ENCODE measurements around the gene ABCA3.
A peak's percentile ranks its signal among the peaks of the same experiment; 100 is the strongest.
"Not testable (repeated sequence)": the region's sequence is repeated elsewhere in the genome, so short reads cannot be mapped to it uniquely, and the experiment has no call there.

ABCA3 gene

GRCh38 chr16:2275476-2276367 is 64.8 kb downstream of the ABCA3 start:
- no peak for DNase-seq (ENCODE audit: insufficient read length, low spot score)
- no peak for TF ChIP-seq POLR2A (IDR thresholded peaks at IDR 0.05; ENCODE audit: low read depth, low read length)
- FAIRE-seq: no peak

- TF ChIP-seq POLR2A (IDR thresholded peaks at IDR 0.05; ENCODE audit: low read depth, low read length): no peak
- DNase-seq (ENCODE audit: insufficient read length, low spot score) (no peak), FAIRE-seq (no peak)
Observed at GRCh38 chr16:2273931-2274330, 66.6 kb downstream of the ABCA3 start.

DNA sequence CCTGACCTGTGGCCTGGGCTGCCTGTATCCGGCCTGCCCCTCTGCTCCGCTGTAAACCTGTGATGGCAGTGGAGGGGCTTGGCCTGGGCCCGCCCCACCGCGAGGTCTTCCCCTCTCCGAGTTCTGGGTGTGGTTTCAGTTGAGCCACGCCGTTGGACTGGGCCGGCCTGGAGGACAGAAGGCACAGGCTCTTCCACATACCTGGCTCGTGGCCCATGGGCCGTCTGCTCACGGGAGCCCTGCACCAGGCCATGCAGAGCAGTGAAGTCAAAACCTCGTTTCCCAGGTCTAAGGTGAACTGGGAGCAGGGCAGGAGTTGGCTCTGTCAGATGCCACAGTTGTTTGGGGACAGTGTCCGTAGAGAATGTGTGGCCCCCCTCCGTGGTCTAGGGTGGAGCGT is 67.0 kb downstream of the ABCA3 start:
- no peak for FAIRE-seq
- DNase-seq (ENCODE audit: insufficient read length, low spot score): no peak
- no peak for TF ChIP-seq POLR2A (IDR thresholded peaks at IDR 0.05; ENCODE audit: low read depth, low read length)

DNA sequence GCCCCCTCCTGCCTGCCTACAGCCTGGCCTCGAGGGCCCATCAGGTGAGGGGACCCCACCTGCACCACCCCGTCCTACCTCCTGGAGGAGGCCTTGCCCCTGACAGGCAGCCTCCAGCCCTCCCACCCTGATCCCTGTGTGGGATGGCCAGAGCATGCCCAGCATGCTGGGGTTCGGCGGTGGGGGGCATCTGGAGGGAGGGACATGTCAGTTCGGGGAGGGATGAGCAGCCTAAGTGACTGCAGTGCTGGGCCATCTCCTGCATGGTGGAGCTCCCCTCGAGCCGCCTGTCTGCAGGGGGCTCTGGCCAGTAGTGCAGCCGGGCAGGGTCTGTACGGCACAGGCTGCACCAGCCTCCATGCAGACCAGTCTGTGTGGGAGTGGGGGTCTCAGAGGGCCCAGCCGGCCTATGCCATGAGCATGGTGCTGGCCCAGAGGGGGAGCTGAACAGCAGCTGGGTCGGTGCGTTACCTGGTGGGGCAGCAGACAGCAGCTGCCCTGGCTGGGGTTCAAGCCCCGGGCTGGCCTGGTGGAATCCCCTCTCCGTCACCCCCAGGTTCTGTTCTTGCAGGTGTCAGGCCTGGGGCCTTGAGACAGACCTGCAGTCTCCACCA is 68.6 kb downstream of the ABCA3 start:
- no peak for TF ChIP-seq POLR2A (IDR thresholded peaks at IDR 0.05; ENCODE audit: low read depth, low read length)
- FAIRE-seq (no peak), DNase-seq (ENCODE audit: insufficient read length, low spot score) (no peak)

DNA sequence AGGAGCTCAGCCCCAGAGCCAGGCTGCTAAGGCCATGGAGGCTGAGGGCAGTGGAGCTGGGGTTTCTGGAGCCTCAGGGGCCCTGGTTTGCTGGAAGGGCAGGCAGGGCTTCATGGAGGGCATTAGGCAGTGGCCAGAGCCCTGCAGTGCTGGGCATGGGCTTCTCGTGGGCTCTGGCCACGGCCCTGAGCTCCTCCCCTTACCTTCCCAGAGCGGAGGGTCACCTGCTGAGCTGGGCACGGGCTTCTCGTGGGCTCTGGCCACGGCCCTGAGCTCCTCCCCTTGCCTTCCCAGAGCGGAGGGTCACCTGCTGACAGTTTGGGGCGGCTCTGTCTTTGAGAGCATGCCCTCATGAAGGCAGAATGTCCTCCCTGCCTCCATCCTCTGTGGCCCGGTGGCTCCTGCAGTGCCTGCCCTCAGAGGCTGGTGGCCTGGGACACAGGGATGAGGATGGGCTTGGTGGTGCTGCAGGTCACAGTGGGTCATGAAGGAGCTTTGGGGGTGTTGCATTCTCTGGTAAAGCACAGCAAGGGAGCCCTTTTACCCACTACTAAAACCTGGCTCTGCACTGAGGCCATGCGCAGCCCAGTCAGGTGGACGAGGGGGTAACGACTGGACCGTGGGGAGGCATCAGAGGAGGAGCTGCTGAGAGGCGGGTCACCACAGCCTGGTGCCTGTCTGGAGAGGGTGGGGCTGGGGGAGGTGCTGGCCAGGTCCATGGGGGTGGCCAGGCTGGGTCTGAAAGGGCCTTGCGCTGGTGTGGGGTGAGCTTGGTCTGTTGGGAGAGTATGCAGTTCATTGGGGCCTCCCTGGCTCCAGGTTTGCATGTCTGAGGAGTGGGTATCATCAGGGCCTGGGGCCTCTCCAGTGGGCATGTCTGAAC is 69.7 kb downstream of the ABCA3 start:
- FAIRE-seq: no peak
- DNase-seq (ENCODE audit: insufficient read length, low spot score): no peak
- no peak for TF ChIP-seq POLR2A (IDR thresholded peaks at IDR 0.05; ENCODE audit: low read depth, low read length)

DNA sequence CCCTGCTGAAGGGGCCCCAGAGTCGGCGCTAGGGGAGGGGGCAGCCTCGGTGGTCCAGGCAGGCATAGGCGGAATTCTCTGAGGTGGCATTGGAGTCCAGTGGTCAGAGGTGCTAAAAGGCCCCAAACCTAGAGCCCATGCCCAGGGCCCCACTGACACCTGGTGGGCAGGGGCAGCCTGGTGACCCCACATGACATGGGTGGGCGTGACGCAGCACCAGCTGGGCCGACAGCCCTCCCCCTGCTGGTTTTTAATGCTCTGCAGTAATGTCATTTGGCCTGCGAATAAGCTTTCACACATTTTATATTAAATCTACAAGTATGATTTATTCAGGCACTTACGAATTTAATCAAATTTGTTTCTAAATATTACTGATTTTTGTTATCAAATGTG is 70.5 kb downstream of the ABCA3 start:
- DNase-seq (ENCODE audit: insufficient read length, low spot score): no peak
- FAIRE-seq: no peak
- TF ChIP-seq POLR2A (IDR thresholded peaks at IDR 0.05; ENCODE audit: low read depth, low read length): no peak

- DNase-seq (ENCODE audit: insufficient read length, low spot score) (peak; percentile 96), FAIRE-seq (no peak)
- TF ChIP-seq POLR2A (IDR thresholded peaks at IDR 0.05; ENCODE audit: low read depth, low read length): peak; percentile 89
Observed at GRCh38 chr16:2267913-2268666, 72.4 kb downstream of the ABCA3 start, which contains the start of gene RNPS1. RNPS1 (minus strand) TSS chr16:2268126; CDS start chr16:2264643, 3,483 bp downstream.

DNA sequence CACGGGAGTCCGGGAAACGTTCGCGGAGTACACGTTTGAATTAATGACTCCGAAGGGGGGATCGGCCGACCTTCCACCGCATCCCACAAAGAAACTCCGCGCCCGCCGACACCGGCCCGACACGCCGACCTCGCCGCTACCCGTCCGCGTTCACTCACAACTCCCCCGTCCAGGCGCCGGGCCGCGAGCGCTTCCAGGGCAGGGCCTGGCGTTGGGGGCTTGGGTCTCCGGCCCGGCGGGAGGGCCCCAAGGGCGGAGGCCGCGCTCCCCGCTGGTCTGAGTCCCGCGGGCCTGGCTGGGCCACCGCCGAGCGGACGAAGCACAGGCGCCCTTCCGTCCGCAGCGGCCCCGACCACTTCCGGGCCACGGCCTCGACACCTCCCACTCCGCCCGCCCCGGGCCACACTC is 73.0 kb downstream of the ABCA3 start:
- FAIRE-seq; DNase-seq (ENCODE audit: insufficient read length, low spot score): not testable (repeated sequence)

DNA sequence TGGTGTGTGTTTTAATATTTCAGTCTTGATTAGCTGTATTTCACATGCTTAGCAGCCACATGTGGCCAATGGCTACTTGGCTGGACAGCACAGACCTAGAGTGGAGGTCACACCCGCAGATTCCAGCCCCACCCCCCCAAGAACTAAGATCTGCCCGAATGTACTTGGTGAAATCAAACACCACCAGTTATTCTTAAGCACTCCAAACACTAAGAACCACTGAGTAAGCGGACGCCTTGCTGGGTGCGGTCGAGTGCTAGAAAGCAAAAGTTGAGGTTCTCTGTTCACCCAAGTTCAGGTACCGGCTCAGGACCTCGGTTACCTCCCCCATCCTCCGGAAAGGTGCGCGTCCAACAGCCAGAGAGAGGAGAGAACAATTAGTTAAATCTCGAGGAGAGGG is 73.6 kb downstream of the ABCA3 start:
- not testable (repeated sequence) for DNase-seq (ENCODE audit: insufficient read length, low spot score); FAIRE-seq

DNA sequence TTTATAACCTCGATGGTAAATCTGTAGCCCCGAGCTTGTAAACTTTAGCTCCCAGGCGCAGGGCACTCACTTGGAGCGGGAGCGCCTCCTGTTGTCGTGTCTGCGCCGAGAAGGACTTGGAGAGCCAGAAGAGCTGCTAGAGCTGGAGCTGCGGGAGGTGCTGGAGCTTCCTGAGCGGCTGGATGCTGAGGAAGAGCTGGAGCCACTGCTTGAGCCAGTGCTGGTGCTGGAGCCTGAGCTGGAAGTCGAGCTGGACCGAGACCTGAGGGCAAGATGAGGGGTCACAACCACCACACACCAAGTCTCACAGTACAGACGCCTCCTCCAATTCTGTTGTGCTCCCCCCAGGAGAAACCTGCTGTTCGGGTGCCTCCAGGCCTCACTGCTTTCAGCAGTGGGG is 77.5 kb downstream of the ABCA3 start:
- not testable (repeated sequence) for FAIRE-seq; DNase-seq (ENCODE audit: insufficient read length, low spot score)

- DNase-seq (ENCODE audit: insufficient read length, low spot score) (no peak), FAIRE-seq (no peak)
- no peak for TF ChIP-seq POLR2A (IDR thresholded peaks at IDR 0.05; ENCODE audit: low read depth, low read length)
Observed at GRCh38 chr16:2260250-2260649, 80.3 kb downstream of the ABCA3 start.

GRCh38 chr16:2258530-2258929 is 82.0 kb downstream of the ABCA3 start:
- not testable (repeated sequence) for FAIRE-seq; DNase-seq (ENCODE audit: insufficient read length, low spot score)

DNA sequence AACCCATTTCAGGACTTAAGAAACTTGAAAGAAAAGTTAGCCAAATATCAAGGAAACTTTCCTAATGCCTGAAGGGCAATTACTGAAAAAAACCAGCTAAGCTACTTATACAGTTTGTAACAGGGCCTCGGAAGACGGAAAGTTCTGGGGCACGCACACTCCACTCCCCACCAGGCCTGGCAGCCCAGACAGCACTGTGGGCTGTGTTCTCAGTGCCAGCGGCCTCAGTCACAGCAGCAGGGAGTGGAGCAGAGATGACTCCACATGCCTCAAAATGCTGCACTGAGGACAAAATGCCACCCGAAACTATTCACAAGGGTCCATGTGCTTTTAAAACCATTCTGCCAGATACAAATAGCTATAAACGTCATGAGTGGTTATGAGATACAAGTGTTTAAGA is 82.8 kb downstream of the ABCA3 start:
- no peak for TF ChIP-seq POLR2A (IDR thresholded peaks at IDR 0.05; ENCODE audit: low read depth, low read length)
- FAIRE-seq: no peak
- DNase-seq (ENCODE audit: insufficient read length, low spot score): no peak
